22Rv1 (cell line): ENCODE measurements around the gene ARL13A.

ENCODE experiments used
- CTCF ChIP-seq: fragments of 450-650 bp; IDR thresholded peaks from 2 replicates; pipeline ENCODE4 v1.5.1; 2017; ENCODE audit warnings: mild to moderate bottlenecking
- ZFX ChIP-seq: fragments of 450-650 bp; IDR thresholded peaks from 2 replicates; pipeline ENCODE4 v1.6.1; 2017; ENCODE audit warnings: antibody characterized with exemption, borderline replicate concordance

GRCh38 chrX:100946299-100946927, 23.1 kb upstream of the ARL13A start:
- TF ChIP-seq CTCF (no peak), ZFX (no peak)
